ENCODE data around the gene ARHGDIA.

ARHGDIA gene

GRCh38 chr17:81909966-81910839, 39.1 kb upstream of the ARHGDIA start:
- peaks cover 5% of the 10 kb centered on the region for H3K4me1 Mint-ChIP-seq

GRCh38 chr17:81909231-81909630, 38.1 kb upstream of the ARHGDIA start:
- Mint-ChIP-seq H3K9me3 (no peaks in the 10 kb centered on the region), H3K36me3 (peaks cover 7% of the 10 kb centered on the region), H3K4me1 (no peaks in the 10 kb centered on the region), H3K27ac (no peak overlapping the region), H3K27me3 (no peaks in the 10 kb centered on the region), H3K4me3 (no peak overlapping the region)

More at GRCh38 chr17:81909966-81910839, 39.1 kb upstream of the ARHGDIA start:
- H3K9me3 Mint-ChIP-seq: no peaks in the 10 kb centered on the region
- H3K27ac Mint-ChIP-seq: no peak overlapping the region
- H3K27me3 Mint-ChIP-seq: no peaks in the 10 kb centered on the region
- H3K36me3 Mint-ChIP-seq: peaks cover 7% of the 10 kb centered on the region
- H3K4me3 Mint-ChIP-seq: peak overlapping the region; percentile 81

- peaks cover 7% of the 10 kb centered on the region for H3K36me3 Mint-ChIP-seq
- no peaks in the 10 kb centered on the region for H3K4me1 Mint-ChIP-seq
- H3K4me3 Mint-ChIP-seq: no peak overlapping the region
- H3K27me3 Mint-ChIP-seq: no peaks in the 10 kb centered on the region
- H3K27ac Mint-ChIP-seq: no peak overlapping the region
- H3K9me3 Mint-ChIP-seq: no peaks in the 10 kb centered on the region
Measured at GRCh38 chr17:81908793-81909192, 37.7 kb upstream of the ARHGDIA start.

GRCh38 chr17:81907219-81908145, 36.3 kb upstream of the ARHGDIA start:
- Mint-ChIP-seq H3K36me3 (no peaks in the 10 kb centered on the region), H3K27ac (no peak overlapping the region), H3K4me1 (no peaks in the 10 kb centered on the region), H3K9me3 (no peaks in the 10 kb centered on the region), H3K4me3 (no peak overlapping the region), H3K27me3 (no peaks in the 10 kb centered on the region)

- Mint-ChIP-seq H3K4me1 (no peaks in the 10 kb centered on the region), H3K4me3 (no peak overlapping the region), H3K27me3 (no peaks in the 10 kb centered on the region), H3K36me3 (no peaks in the 10 kb centered on the region), H3K9me3 (no peaks in the 10 kb centered on the region), H3K27ac (no peak overlapping the region)
Measured at GRCh38 chr17:81906476-81907218, 35.5 kb upstream of the ARHGDIA start.

- H3K4me3 Mint-ChIP-seq: no peak overlapping the region
- H3K27me3 Mint-ChIP-seq: peaks cover 3% of the 10 kb centered on the region
- H3K36me3 Mint-ChIP-seq: no peaks in the 10 kb centered on the region
- H3K4me1 Mint-ChIP-seq: peaks cover 3% of the 10 kb centered on the region
- no peak overlapping the region for H3K27ac Mint-ChIP-seq
- H3K9me3 Mint-ChIP-seq: no peaks in the 10 kb centered on the region
Measured at GRCh38 chr17:81905993-81906392, 34.9 kb upstream of the ARHGDIA start.

GRCh38 chr17:81905424-81905875, 34.3 kb upstream of the ARHGDIA start:
- Mint-ChIP-seq H3K36me3 (peaks cover 2% of the 10 kb centered on the region), H3K4me3 (no peak overlapping the region), H3K27ac (no peak overlapping the region), H3K9me3 (no peaks in the 10 kb centered on the region), H3K27me3 (peaks cover 6% of the 10 kb centered on the region), H3K4me1 (peaks cover 7% of the 10 kb centered on the region)

- Mint-ChIP-seq H3K27me3 (peaks cover 7% of the 10 kb centered on the region), H3K36me3 (peaks cover 7% of the 10 kb centered on the region), H3K27ac (no peak overlapping the region), H3K4me1 (peaks cover 7% of the 10 kb centered on the region), H3K9me3 (no peaks in the 10 kb centered on the region), H3K4me3 (no peak overlapping the region)
Measured at GRCh38 chr17:81904600-81905423, 33.7 kb upstream of the ARHGDIA start.

- H3K27me3 Mint-ChIP-seq: peaks cover 7% of the 10 kb centered on the region
- no peak overlapping the region for H3K27ac Mint-ChIP-seq
- peaks cover 7% of the 10 kb centered on the region for H3K4me1 Mint-ChIP-seq
- H3K36me3 Mint-ChIP-seq: peaks cover 7% of the 10 kb centered on the region
- H3K4me3 Mint-ChIP-seq: no peak overlapping the region
- H3K9me3 Mint-ChIP-seq: no peaks in the 10 kb centered on the region
Measured at GRCh38 chr17:81903896-81904599, 32.9 kb upstream of the ARHGDIA start.

GRCh38 chr17:81903415-81903831, 32.3 kb upstream of the ARHGDIA start:
- H3K27me3 Mint-ChIP-seq: peaks cover 7% of the 10 kb centered on the region
- H3K4me3 Mint-ChIP-seq: no peak overlapping the region
- H3K36me3 Mint-ChIP-seq: peaks cover 7% of the 10 kb centered on the region
- H3K9me3 Mint-ChIP-seq: no peaks in the 10 kb centered on the region
- H3K4me1 Mint-ChIP-seq: peaks cover 7% of the 10 kb centered on the region
- no peak overlapping the region for H3K27ac Mint-ChIP-seq

- no peak overlapping the region for H3K4me3 Mint-ChIP-seq
- peaks cover 9% of the 10 kb centered on the region for H3K36me3 Mint-ChIP-seq
- no peak overlapping the region for H3K27ac Mint-ChIP-seq
Measured at GRCh38 chr17:81902653-81903414, 31.7 kb upstream of the ARHGDIA start.

GRCh38 chr17:81902023-81902652, 31.0 kb upstream of the ARHGDIA start, which contains the start of gene NPB:
Gene NPB (plus strand): TSS chr17:81902238. CDS start chr17:81902278, 40 bp downstream.
- no peak within 1 kb of the TSS for H3K27ac Mint-ChIP-seq
- peak within 1 kb of the TSS; percentile 11 for H3K4me3 Mint-ChIP-seq
- H3K9me3 Mint-ChIP-seq: no peaks in the 10 kb centered on the region
- peaks cover 7% of the 10 kb centered on the region for H3K4me1 Mint-ChIP-seq
- H3K27me3 Mint-ChIP-seq: peaks cover 7% of the 10 kb centered on the region
- H3K36me3 Mint-ChIP-seq: peaks cover 11% of the 10 kb centered on the region

More at GRCh38 chr17:81902653-81903414, 31.7 kb upstream of the ARHGDIA start:
- Mint-ChIP-seq H3K27me3 (peaks cover 7% of the 10 kb centered on the region), H3K4me1 (peaks cover 7% of the 10 kb centered on the region), H3K9me3 (no peaks in the 10 kb centered on the region)
